Gastrocnemius medialis (tissue), 4 donors: ENCODE data around the gene LSP1. TPM values are rescaled to one million over a fixed set of nuclear protein-coding genes. Genes with fewer than 3 reads are reported as not detected.
A peak's percentile ranks its signal among the peaks of the same experiment; 100 is the strongest.

Experiments used
- ATAC-seq, 2 donors: fragments of 150-250 bp; one replicate each; pipeline ENCODE4 v1.9.1; 2016
- DNase-seq, 2 donors: peaks; one replicate each; pipeline ENCODE4 v3.0.0-alpha.2; 2019
- H3K27ac ChIP-seq, 4 donors: fragments of 200-600 bp; sonication (generic); 1 replicate in 1 of 4; 2 replicates in 3 of 4; pipeline ENCODE4 v1.5.1; 2016 to 2018; ENCODE audit warnings: mild to moderate bottlenecking in 2 of 4, moderate library complexity in 1 of 4
- H3K27me3 ChIP-seq, 3 donors: fragments of 200-600 bp; sonication (generic) in 2 of 3; 1 replicate in 1 of 3; 2 replicates in 2 of 3; pipeline versions ENCODE4 v1.5.1 to v1.6.0; 2016 to 2019; ENCODE audit warnings: mild to moderate bottlenecking in 1 of 3, moderate library complexity in 1 of 3
- H3K36me3 ChIP-seq, 2 donors: fragments of 200-600 bp; sonication (generic) in 1 of 2; one replicate each; pipeline ENCODE4 v1.5.1; 2017 to 2018
- H3K4me1 ChIP-seq, 2 donors: fragments of 200-600 bp; sonication (generic) in 1 of 2; one replicate each; pipeline ENCODE4 v1.5.1; 2016 to 2017; ENCODE audit warnings: mild to moderate bottlenecking in 2 of 2
- H3K4me3 ChIP-seq, 4 donors: fragments of 200-600 bp; sonication (generic) in 3 of 4; 1 replicate in 1 of 4; 2 replicates in 3 of 4; pipeline ENCODE4 v1.5.1; 2016 to 2019; ENCODE audit warnings: mild to moderate bottlenecking in 2 of 4
- H3K9me3 ChIP-seq, 3 donors: fragments of 200-600 bp; sonication (generic) in 2 of 3; 1 replicate in 1 of 3; 2 replicates in 2 of 3; pipeline ENCODE4 v1.5.1; 2016 to 2019
- POLR2A ChIP-seq, 2 donors: fragments of 450-650 bp; IDR thresholded peaks; one replicate each; pipeline ENCODE4 v1.6.1; 2017; ENCODE audit warnings: antibody characterized with exemption in 2 of 2, mild to moderate bottlenecking in 2 of 2, moderate library complexity in 2 of 2
- in situ Hi-C, 4 donors: fragments of 200-750 bp; cut with MboI; loops; one replicate each; pipeline versions ENCODE4 v1.15.0 to v1.8.0; 2017; ENCODE audit warnings: low sequenced_read_pairs in 4 of 4
- intact Hi-C: fragments of 100-400 bp; cut with DNase I; formaldehyde crosslinking; loops from one replicate; pipeline ENCODE4 v1.15.1; 2023; ENCODE audit warnings: low total_unique reads
- total RNA-seq, 4 donors: library from RNA; depleted of rRNA; stranded (reverse); fragments of >200 nt; gene quantifications; one replicate each; pipeline versions ENCODE4 v1.1.0 to v1.2.3, GENCODE V29; 2016
- TF ChIP-seq, protein P1 (sequence below), 5 experiments: fragments of 450-650 bp in 3 of 5; fragments of 200-600 bp in 2 of 5; sonication (generic) in 2 of 5; IDR thresholded peaks in 4 of 5; conservative IDR thresholded peaks in 1 of 5; 1 replicate in 4 of 5; 2 replicates in 1 of 5; pipeline ENCODE4 v1.5.1; 2016 to 2019; ENCODE audit warnings: antibody characterized with exemption in 5 of 5, mild to moderate bottlenecking in 3 of 5, moderate library complexity in 3 of 5

LSP1 gene
- total RNA-seq, 4 donors from 2014 or later = 3.0 to 13.5 (median 5.5) TPM

DNA sequence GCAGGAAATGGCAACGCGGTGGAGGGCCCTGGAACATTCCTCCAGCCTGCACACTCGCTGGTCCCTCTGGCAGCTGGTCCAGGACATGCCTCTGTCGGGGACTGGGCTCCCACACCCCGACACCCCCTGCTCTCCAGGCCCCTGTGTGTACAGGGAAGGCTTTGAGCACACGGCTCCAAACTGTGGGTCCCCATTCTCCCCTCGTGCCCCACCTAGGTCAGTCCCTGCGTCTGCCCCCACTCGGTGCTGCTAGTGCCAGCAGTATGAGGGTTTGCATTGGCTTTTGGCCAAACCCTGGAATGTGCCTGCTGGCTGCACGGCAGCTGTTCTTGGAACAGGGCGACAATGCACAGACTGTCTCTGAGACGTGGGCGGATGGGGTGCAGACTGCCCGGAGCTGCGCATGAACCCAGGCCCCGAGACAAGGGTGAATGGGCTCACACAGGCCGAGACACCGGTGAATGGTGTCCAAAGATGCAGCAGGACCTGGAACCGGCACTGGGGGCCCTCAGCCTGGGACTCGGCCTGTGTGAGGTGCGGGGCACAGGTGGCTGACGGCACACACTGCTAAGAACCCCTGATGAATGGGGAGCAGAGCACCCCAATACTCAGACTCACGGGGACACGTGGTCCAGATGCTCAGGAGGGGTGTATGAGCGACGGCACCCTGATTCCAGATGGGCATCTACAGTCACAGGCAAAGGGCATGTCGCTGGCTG is 25.6 kb upstream of the LSP1 start:
- intact Hi-C loops (no loop called here), in situ Hi-C loops (loop anchor here in 2 of 4 donors (5.0 to 10.0 kb wide), 2 partner anchors 130 to 132 kb away; partner anchors contain the start of gene KRTAP5-6 (in 2 of the 2))
- no peaks in the 10 kb centered on the region for H3K36me3 ChIP-seq
- no peaks in the 10 kb centered on the region for H3K4me1 ChIP-seq
- no peaks in the 10 kb centered on the region for H3K9me3 ChIP-seq
- no peak for TF ChIP-seq POLR2A (IDR thresholded peaks at IDR 0.05)
- TF ChIP-seq, protein P1, sequence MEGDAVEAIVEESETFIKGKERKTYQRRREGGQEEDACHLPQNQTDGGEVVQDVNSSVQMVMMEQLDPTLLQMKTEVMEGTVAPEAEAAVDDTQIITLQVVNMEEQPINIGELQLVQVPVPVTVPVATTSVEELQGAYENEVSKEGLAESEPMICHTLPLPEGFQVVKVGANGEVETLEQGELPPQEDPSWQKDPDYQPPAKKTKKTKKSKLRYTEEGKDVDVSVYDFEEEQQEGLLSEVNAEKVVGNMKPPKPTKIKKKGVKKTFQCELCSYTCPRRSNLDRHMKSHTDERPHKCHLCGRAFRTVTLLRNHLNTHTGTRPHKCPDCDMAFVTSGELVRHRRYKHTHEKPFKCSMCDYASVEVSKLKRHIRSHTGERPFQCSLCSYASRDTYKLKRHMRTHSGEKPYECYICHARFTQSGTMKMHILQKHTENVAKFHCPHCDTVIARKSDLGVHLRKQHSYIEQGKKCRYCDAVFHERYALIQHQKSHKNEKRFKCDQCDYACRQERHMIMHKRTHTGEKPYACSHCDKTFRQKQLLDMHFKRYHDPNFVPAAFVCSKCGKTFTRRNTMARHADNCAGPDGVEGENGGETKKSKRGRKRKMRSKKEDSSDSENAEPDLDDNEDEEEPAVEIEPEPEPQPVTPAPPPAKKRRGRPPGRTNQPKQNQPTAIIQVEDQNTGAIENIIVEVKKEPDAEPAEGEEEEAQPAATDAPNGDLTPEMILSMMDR (IDR thresholded peaks at IDR 0.05 in 4 of 5, conservative IDR thresholded peaks at IDR 0.05 in 1 of 5) = no peak
- H3K4me3 ChIP-seq = no peak overlapping the region
- DNase-seq (peak in 1 of 2 donors; percentile 15), ATAC-seq (peak in 1 of 2 donors; percentile 23)
- no peaks in the 10 kb centered on the region for H3K27me3 ChIP-seq
- H3K27ac ChIP-seq = no peak overlapping the region

DNA sequence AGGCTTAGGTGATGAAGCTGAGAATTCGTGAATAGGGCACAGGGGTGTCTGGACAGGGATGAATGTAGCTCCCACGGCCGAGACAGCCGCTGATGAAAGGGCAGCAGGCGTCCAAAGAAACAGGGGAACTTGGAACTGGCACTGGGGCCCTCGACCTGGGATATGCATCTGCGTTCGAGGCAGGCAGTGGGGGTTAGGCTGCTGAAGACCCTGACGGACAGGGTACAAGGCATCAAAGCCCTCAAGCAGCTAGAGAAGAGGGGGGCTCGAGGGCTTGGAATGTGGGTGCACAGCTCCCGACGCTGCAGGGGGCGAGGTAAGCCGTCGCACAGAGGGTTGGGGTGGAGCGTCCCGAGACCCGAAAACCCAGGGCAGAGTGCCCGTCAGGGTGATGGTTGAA is 25.0 kb upstream of the LSP1 start:
- no peak overlapping the region for H3K27ac ChIP-seq
- no peak overlapping the region for H3K4me3 ChIP-seq
- intact Hi-C loops (no loop called here), in situ Hi-C loops (loop anchor here in 2 of 4 donors (5.0 to 10.0 kb wide), 2 partner anchors 131 to 133 kb away; partner anchors contain the start of gene KRTAP5-6 (in 2 of the 2))
- TF ChIP-seq, protein P1 (IDR thresholded peaks at IDR 0.05 in 4 of 5, conservative IDR thresholded peaks at IDR 0.05 in 1 of 5) = no peak
- TF ChIP-seq POLR2A (IDR thresholded peaks at IDR 0.05) = no peak
- H3K27me3 ChIP-seq = no peaks in the 10 kb centered on the region
- no peaks in the 10 kb centered on the region for H3K9me3 ChIP-seq
- H3K4me1 ChIP-seq = no peaks in the 10 kb centered on the region
- H3K36me3 ChIP-seq = no peaks in the 10 kb centered on the region
- no peak for DNase-seq
- no peak for ATAC-seq

DNA sequence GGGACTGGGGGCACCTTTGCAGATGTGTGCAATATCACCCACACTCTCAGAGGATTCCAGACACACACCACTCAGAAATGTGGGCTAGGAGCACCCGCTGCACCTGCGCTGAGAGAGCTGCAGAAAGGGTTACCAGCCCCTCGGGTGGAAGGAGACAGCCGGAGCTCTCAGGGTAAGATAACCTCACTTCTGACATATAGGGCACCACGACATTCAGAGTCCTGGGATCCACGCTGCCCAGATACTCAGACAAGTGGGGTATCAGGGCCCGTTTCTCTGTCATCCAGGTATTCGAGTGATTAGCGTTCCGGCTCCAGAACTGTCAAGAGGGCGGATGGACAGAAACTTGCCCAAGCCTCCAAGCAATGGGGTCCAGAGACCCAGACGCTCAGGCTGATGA is 24.3 kb upstream of the LSP1 start:
- in situ Hi-C loops (loop anchor here in 2 of 4 donors (5.0 to 10.0 kb wide), 2 partner anchors 131 to 134 kb away; partner anchors contain the start of gene KRTAP5-6 (in 2 of the 2)), intact Hi-C loops (no loop called here)
- H3K4me3 ChIP-seq = no peak overlapping the region
- no peaks in the 10 kb centered on the region for H3K4me1 ChIP-seq
- no peak for TF ChIP-seq POLR2A (IDR thresholded peaks at IDR 0.05)
- TF ChIP-seq, protein P1 (IDR thresholded peaks at IDR 0.05 in 4 of 5, conservative IDR thresholded peaks at IDR 0.05 in 1 of 5) = no peak
- ATAC-seq = no peak
- no peaks in the 10 kb centered on the region for H3K9me3 ChIP-seq
- no peaks in the 10 kb centered on the region for H3K36me3 ChIP-seq
- no peak overlapping the region for H3K27ac ChIP-seq
- no peak for DNase-seq
- H3K27me3 ChIP-seq = no peaks in the 10 kb centered on the region

DNA sequence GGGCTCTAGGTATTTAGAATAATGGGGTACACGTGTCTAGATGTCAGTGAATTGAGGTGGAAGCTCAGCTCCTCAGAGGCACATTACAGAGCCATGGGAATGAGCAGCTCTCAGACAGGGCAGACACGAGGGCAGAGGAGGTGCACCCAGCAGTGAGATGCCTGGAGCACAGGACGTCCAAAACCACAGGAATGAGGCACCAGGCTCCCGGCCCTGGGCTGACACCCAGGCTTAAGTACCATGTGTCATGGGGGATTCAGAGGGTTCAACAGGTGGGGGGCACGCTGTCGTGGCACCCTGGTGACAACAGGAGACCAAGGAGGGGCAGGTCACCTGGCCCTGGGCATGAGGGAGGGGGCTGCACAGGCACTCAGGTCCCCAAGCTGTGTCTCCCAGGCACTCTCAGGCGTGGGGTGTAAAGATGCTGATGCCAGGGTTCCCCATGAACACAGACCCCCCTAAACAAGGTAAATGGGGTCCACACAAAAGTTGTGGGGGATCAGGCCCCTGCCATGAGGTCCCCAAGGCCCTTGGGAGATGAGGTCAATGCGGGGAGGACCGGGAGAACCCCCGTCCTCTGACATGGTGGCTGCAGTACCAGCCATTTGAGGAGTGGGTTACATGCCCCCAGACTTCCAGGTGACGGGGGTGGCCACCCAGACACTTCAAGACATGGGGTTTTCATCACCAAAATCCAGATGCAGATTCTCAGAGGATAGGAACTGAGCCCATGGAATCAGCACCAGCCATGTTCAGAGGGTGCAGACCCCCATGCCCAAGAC is 23.7 kb upstream of the LSP1 start:
- ATAC-seq (no peak), DNase-seq (no peak)
- no peak overlapping the region for H3K27ac ChIP-seq
- no peaks in the 10 kb centered on the region for H3K36me3 ChIP-seq
- no peaks in the 10 kb centered on the region for H3K27me3 ChIP-seq
- intact Hi-C loops = no loop called here
- H3K9me3 ChIP-seq = no peaks in the 10 kb centered on the region
- no peaks in the 10 kb centered on the region for H3K4me1 ChIP-seq
- in situ Hi-C loops = loop anchor here in 2 of 4 donors (5.0 to 10.0 kb wide), 2 partner anchors 132 to 134 kb away; partner anchors contain the start of gene KRTAP5-6 (in 2 of the 2)
- no peak overlapping the region for H3K4me3 ChIP-seq
- no peak for TF ChIP-seq POLR2A (IDR thresholded peaks at IDR 0.05)
- TF ChIP-seq, protein P1 (IDR thresholded peaks at IDR 0.05 in 4 of 5, conservative IDR thresholded peaks at IDR 0.05 in 1 of 5) = no peak
